ENCODE data around the gene LBR. TPM values are rescaled to one million over a fixed set of nuclear protein-coding genes. Genes with fewer than 3 reads are reported as not detected.

LBR gene
- total RNA-seq, 1 donor from 2014 or later, result 41.5 TPM

GRCh38 chr1:225373155-225373554 is 54.7 kb downstream of the LBR start:
- no peak for DNase-seq (ENCODE audit: extremely low spot score in 2 of 2)
- Histone ChIP-seq H3K4me1 (no peaks in the 10 kb centered on the region), H3K36me3 (no peaks in the 10 kb centered on the region), H3K27me3 (no peaks in the 10 kb centered on the region), H3K9me3 (no peaks in the 10 kb centered on the region), H3K4me3 (no peak overlapping the region), H3K27ac (no peak overlapping the region)
- intact Hi-C loops (cut with DNase I), result no loop called here
- TF ChIP-seq POLR2AphosphoS5 (IDR thresholded peaks at IDR 0.05; ENCODE audit: insufficient read depth in 1 of 2, low read depth in 1 of 2) (no peak), CTCF (IDR thresholded peaks at IDR 0.05) (no peak), POLR2A (IDR thresholded peaks at IDR 0.05) (no peak)

- H3K9me3 ChIP-seq, result no peaks in the 10 kb centered on the region
- TF ChIP-seq CTCF (IDR thresholded peaks at IDR 0.05), result no peak
- TF ChIP-seq POLR2A (IDR thresholded peaks at IDR 0.05), result no peak
- TF ChIP-seq POLR2AphosphoS5 (IDR thresholded peaks at IDR 0.05; ENCODE audit: insufficient read depth in 1 of 2, low read depth in 1 of 2), result no peak
- DNase-seq (ENCODE audit: extremely low spot score in 2 of 2), result no peak
- H3K27ac ChIP-seq, result no peak overlapping the region
- no peak overlapping the region for H3K4me3 ChIP-seq
- no peaks in the 10 kb centered on the region for H3K4me1 ChIP-seq
- intact Hi-C loops (cut with DNase I), result no loop called here
- no peaks in the 10 kb centered on the region for H3K27me3 ChIP-seq
- H3K36me3 ChIP-seq, result no peaks in the 10 kb centered on the region
Observed at GRCh38 chr1:225371366-225372010, 56.4 kb downstream of the LBR start.

GRCh38 chr1:225368036-225368552 is 59.7 kb downstream of the LBR start:
- DNase-seq (ENCODE audit: extremely low spot score in 2 of 2), result no peak
- intact Hi-C loops (cut with DNase I), result no loop called here
- Histone ChIP-seq H3K27me3 (no peaks in the 10 kb centered on the region), H3K36me3 (no peaks in the 10 kb centered on the region), H3K4me3 (no peak overlapping the region), H3K27ac (no peak overlapping the region), H3K4me1 (no peaks in the 10 kb centered on the region), H3K9me3 (no peaks in the 10 kb centered on the region)
- TF ChIP-seq CTCF (IDR thresholded peaks at IDR 0.05) (no peak), POLR2AphosphoS5 (IDR thresholded peaks at IDR 0.05; ENCODE audit: insufficient read depth in 1 of 2, low read depth in 1 of 2) (no peak), POLR2A (IDR thresholded peaks at IDR 0.05) (no peak)

GRCh38 chr1:225366552-225366951 is 61.3 kb downstream of the LBR start:
- Histone ChIP-seq H3K4me3 (no peak overlapping the region), H3K27ac (no peak overlapping the region), H3K27me3 (no peaks in the 10 kb centered on the region), H3K36me3 (no peaks in the 10 kb centered on the region), H3K4me1 (no peaks in the 10 kb centered on the region), H3K9me3 (no peaks in the 10 kb centered on the region)
- intact Hi-C loops (cut with DNase I), result no loop called here
- no peak for DNase-seq (ENCODE audit: extremely low spot score in 2 of 2)
- no peak for TF ChIP-seq POLR2AphosphoS5 (IDR thresholded peaks at IDR 0.05; ENCODE audit: insufficient read depth in 1 of 2, low read depth in 1 of 2)
- no peak for TF ChIP-seq CTCF (IDR thresholded peaks at IDR 0.05)
- TF ChIP-seq POLR2A (IDR thresholded peaks at IDR 0.05), result no peak

- intact Hi-C loops (cut with DNase I), result no loop called here
Observed at GRCh38 chr1:225366018-225366417, 61.8 kb downstream of the LBR start.

More at GRCh38 chr1:225366018-225366417, 61.8 kb downstream of the LBR start:
- Histone ChIP-seq H3K9me3 (no peaks in the 10 kb centered on the region), H3K36me3 (no peaks in the 10 kb centered on the region), H3K27me3 (no peaks in the 10 kb centered on the region), H3K4me3 (no peak overlapping the region), H3K4me1 (no peaks in the 10 kb centered on the region), H3K27ac (no peak overlapping the region)
- DNase-seq (ENCODE audit: extremely low spot score in 2 of 2), result no peak
- TF ChIP-seq CTCF (IDR thresholded peaks at IDR 0.05) (no peak), POLR2A (IDR thresholded peaks at IDR 0.05) (no peak), POLR2AphosphoS5 (IDR thresholded peaks at IDR 0.05; ENCODE audit: insufficient read depth in 1 of 2, low read depth in 1 of 2) (no peak)
